NCI-H146 (cell line): ENCODE measurements around the gene CLRN2.

Experiments
- DNase-seq: peaks from one replicate; lab custom pipeline; 2025; lab: John Stamatoyannopoulos, UW

Gene CLRN2

GRCh38 chr4:17514865-17515264 is at the start of gene CLRN2:
Gene CLRN2, plus strand, starts transcription at chr4:17515165. Its CDS starts 102 bp downstream, at chr4:17515267.
- no peak for DNase-seq

- DNase-seq = peak; percentile 13
Measured at GRCh38 chr4:17468619-17469221, 46.2 kb upstream of the CLRN2 start.

- DNase-seq = no peak
Measured at GRCh38 chr4:17469931-17470674, 44.9 kb upstream of the CLRN2 start.

- no peak for DNase-seq
Measured at GRCh38 chr4:17475481-17475880, 39.5 kb upstream of the CLRN2 start.

- DNase-seq = no peak
Measured at GRCh38 chr4:17476853-17477252, 38.1 kb upstream of the CLRN2 start.

GRCh38 chr4:17477774-17478472 is 37.0 kb upstream of the CLRN2 start:
- DNase-seq = no peak

- no peak for DNase-seq
Measured at GRCh38 chr4:17480210-17480927, 34.6 kb upstream of the CLRN2 start.

- no peak for DNase-seq
Measured at GRCh38 chr4:17480955-17481354, 34.0 kb upstream of the CLRN2 start.

GRCh38 chr4:17482716-17483115 is 32.2 kb upstream of the CLRN2 start:
- DNase-seq = no peak

- DNase-seq = no peak
Measured at GRCh38 chr4:17489123-17489522, 25.8 kb upstream of the CLRN2 start.

- no peak for DNase-seq
Measured at GRCh38 chr4:17489721-17490120, 25.2 kb upstream of the CLRN2 start.

GRCh38 chr4:17490575-17491059 is 24.3 kb upstream of the CLRN2 start:
- peak; percentile 95 for DNase-seq

- no peak for DNase-seq
Measured at GRCh38 chr4:17491196-17491595, 23.8 kb upstream of the CLRN2 start.

- DNase-seq = no peak
Measured at GRCh38 chr4:17492058-17492741, 22.8 kb upstream of the CLRN2 start.

GRCh38 chr4:17492876-17493275 is 22.1 kb upstream of the CLRN2 start:
- no peak for DNase-seq

GRCh38 chr4:17493619-17494018 is 21.3 kb upstream of the CLRN2 start:
- DNase-seq = no peak

- no peak for DNase-seq
Measured at GRCh38 chr4:17494258-17495190, 20.4 kb upstream of the CLRN2 start.

- no peak for DNase-seq
Measured at GRCh38 chr4:17497890-17498523, 17.0 kb upstream of the CLRN2 start.

GRCh38 chr4:17500574-17500973 is 14.4 kb upstream of the CLRN2 start:
- DNase-seq = no peak

- no peak for DNase-seq
Measured at GRCh38 chr4:17502756-17503155, 12.2 kb upstream of the CLRN2 start.
